SHP77 treated with DMSO at 0.1 percent for 48 hours (cell line): ENCODE measurements around the gene DBP.

Experiments
- DNase-seq: peaks from one replicate; lab custom pipeline; 2025; lab: John Stamatoyannopoulos, UW

DBP gene

DNA sequence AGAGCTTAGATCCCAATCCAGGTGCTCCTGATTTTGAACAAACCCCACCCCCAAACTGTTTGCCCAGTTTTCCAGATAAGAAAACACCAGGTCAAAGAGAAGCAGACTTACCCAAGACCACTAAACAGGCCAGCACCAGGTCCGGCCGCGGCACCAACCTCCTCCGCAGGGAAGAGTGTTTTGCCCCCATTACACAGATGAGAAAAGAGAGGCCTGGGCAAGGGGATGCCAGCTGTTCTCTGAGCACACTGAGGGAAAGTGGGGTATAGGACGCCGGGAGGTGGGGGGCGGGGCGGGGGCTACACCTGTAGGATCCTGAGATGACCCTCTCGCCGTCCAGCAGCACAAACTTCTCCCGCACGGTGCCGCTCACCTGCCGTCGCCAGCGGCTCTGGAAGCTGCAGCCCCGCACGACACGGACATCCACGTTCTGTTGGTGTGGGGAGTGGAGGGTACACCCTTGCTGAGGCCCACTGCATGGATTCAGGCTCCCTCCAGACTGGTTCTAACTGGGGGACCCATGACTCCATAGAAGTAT, 27.5 kb downstream of the DBP start:
- no peak for DNase-seq

DNA sequence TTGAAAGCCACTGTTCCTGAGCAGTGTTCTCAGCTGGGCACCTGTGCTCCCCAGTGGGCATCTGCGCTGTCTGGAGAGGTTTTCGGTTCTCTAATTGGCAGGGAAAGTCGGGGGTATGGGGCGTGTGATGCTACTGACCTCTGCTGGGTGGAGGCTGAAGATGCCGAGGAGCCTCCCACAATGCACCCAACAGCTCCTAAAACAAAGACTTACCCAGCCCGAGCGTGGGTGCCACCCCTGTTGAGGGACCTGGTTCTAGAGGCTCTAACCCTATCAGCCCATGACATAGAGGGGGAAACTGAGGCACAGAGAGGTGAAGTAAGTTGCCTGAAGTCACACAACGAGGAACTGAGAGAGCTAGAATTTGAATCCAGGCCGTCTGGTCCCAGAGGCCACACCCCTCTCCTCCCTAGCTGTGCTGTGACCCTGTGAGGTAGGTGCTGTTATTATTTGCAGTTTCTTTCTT, 28.3 kb downstream of the DBP start:
- peak; percentile 39 for DNase-seq

DNA sequence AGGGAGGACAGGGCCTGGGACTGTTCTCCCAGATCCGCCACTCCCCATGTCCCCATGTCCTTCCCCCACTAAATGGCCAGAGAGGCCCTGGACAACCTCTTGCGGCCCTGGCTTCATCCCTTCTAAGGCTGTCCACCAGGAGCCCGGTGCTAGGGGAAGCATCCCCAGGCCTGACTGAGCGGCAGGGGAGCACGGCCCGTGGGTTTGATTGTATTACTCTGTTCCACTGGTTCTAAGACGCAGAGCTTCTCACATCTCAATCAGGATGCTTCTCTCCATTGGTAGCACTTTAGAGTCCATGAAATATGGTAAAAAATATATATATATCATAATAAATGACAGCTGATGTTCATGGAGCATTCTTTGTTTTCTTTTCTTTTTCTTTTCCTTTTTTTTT, 29.8 kb downstream of the DBP start:
- no peak for DNase-seq

DNA sequence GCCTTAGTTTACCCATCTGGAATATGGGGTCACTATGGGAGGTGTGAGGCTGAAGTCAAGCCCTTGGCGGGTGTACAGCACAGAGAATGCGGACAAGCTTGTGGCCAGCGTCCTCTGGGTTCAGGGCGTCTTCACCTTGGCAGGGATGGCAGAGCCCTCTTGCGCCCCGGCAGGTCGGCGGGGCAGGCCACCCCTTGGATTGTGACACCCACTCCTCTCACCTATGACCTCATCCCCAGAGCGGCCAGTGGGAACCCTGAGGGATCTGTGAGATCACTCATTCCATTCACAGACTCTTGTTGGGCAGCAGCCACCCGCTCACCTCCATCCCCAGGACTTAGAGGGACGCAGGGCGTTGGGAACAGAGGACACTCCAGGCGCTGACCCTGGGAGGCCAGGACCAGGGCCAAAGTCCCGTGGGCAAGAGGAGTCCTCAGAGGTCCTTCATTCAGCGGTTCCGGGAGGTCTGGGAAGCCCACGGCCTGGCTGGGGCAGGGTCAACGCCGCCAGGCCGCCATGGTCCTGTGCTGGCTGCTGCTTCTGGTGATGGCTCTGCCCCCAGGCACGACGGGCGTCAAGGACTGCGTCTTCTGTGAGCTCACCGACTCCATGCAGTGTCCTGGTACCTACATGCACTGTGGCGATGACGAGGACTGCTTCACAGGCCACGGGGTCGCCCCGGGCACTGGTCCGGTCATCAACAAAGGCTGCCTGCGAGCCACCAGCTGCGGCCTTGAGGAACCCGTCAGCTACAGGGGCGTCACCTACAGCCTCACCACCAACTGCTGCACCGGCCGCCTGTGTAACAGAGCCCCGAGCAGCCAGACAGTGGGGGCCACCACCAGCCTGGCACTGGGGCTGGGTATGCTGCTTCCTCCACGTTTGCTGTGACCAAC, 30.5 kb downstream of the DBP start, which contains the start of gene SPACA4:
SPACA4 (plus strand) TSS at position 280 of the 896 bp plus-strand sequence; CDS start at position 517, 237 bp downstream.
- DNase-seq = no peak

DNA sequence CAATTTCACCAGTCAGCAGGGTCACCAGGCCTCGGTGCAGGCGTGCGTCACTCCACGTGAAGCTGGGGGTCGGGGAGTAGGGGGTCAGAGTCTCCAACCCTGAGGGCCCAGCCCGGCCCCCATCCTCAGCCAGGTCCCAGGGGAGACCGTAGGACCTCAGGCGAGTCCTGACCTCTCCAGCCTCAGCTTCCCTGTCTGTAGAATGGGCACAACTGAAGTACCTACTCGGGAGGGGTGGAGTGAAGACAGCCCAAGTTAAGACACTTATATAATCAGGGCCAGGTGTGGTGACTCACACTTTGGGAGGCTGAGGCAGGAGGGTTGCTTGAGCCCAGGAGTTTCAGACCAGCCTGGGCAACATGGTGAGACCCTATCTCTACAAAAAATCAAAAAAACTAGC, 33.3 kb downstream of the DBP start:
- DNase-seq = no peak

DNA sequence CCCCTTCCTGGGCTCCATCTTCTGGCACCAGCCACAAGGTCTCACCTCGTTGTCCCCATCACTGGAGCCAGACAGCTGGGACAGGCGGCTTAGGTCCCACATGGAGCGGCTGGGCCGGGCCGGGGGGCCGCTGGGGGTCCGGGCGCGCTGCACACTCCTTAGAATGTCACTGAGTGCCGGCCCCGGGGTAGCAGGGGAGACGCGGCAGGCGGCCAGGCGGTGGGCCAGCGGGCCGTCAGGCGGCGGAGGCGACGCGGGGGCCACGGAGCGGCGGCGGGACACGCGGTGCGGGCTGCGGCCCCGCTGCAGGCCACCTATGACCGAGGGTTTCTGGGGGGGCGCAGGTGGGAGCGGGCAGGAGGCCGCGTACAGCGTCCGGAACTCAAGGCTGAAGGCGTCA, 33.7 kb downstream of the DBP start:
- no peak for DNase-seq

DNA sequence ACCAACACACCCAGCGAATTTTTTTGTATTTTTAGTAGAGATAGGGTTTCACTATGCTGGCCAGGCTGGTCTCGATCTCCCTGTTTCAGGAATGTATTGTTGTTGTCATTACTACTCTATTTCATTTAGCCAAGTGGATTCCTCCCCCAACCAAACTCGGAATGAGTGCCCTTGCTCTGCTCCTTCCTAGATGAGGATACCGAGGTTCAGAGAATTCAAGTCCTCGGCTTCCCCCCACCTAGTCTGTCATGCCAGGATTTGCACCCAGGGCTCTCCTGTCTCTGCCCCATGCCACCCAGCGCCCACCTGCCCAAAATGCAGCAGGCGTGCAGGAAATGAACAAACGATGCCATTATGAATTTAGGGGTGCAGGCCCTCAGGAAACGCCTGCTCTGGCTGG, 34.2 kb downstream of the DBP start:
- no peak for DNase-seq

DNA sequence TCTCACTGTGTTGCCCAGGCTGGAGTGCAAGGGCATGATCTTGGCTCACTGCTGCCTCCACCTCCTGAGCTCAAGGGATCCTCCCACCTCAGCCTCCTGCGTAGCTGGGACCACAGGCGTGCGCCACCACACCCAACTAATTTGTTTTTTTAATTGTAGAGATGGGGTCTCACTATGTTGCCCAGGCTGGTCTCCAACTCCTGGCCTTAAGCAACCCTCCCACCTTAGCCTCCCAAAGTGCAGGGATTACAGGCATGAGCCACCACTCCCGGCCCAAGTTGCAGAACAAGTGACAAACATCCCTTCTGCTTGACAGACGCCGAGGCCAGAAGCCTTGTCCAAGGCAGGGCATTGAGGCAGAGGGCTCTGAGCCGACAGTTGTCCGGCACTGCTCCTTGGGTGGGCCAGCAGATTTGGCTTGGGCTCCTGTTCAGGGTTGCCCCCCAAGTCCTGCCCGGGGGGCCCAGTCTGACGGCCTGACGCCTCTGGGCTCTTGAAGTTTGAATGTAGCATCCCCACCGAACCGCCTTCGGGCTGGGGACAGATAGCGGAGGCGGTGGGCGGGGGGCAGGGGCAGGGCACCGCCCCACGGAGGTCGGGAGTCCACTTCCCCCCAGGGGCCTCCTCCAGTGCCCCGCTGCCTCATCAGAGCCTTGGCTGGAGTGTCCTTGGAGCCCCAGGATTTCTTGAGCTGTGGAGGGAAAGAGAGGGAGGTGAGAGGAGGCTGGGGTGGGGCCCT, 36.3 kb downstream of the DBP start:
- DNase-seq = no peak

DNA sequence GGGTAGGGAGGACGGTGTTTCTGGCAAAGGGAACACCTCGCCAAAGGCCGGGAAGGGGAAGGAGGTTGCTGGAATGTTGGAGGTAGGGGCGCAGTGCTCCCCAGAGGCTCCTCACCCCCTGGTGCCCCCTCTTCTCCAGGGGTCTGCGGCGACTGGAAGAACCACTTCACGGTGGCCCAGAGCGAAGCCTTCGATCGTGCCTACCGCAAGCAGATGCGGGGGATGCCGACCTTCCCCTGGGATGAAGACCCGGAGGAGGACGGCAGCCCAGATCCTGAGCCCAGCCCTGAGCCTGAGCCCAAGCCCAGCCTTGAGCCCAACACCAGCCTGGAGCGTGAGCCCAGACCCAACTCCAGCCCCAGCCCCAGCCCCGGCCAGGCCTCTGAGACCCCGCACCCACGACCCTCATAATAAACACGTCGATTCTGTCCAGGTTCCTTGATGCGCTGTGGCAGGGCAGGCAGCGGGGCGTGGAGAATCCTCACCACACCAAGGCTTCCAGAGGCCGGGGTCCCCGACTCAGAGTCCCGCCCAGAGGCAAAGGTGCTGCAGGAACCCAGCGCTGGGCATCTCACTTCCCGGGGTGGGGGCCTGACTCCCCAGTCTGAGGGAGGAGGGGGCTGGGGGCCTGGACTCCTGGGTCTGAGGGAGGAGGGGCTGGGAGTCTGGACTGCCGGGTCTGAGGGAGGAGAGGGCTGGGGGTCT, 38.0 kb downstream of the DBP start:
- DNase-seq = no peak

DNA sequence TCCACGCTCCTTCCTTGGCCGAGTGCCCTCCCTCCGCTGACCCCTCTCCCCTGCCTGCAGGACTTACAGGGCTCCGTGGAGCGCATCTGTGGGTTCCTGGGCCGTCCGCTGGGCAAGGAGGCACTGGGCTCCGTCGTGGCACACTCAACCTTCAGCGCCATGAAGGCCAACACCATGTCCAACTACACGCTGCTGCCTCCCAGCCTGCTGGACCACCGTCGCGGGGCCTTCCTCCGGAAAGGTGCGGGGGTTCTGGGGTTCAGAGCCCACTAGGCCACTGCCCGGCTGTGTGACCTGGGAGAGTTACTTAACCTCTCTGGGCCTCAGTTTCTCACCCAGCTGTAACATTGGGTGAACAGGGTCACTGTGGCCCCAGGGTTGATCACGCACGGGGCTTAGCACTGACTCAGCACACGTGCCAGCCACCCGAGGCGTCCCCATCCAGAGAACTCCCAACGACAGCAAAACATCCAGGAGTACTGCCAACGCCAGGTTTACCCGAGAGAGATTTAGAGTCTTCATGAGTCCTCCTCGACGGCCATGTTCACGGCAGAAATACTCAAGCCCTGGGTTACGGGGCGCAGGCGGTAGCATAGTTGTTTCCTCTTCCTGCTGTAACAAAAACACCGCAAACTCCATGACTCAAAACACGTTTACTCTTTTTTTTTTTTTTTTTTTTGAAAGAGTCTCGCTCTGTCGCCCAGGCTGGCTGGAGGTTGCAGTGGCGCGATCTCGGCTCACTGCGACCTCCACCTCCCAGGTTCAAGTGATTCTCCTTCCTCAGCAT, 40.3 kb downstream of the DBP start:
- DNase-seq = no peak

DNA sequence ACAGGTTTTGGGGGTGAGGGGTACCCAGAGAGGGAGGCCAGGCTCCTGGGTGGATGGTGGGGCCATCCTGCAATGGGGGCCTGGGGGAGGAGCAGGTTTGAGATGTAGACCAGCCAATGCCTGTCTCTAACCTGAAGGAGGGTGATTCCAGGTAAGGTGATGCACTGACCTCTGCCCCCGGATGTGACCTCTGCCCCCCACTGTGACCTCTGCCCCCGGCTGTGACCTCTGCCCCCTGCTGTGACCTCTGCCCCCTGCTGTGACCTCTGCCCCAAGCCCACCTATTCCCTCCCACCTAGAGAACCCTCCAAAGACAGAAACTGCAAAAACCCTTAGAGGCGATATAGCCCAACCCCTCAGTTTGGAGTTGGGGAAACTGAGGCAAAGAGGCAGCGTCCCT, 40.9 kb downstream of the DBP start:
- no peak for DNase-seq

DNA sequence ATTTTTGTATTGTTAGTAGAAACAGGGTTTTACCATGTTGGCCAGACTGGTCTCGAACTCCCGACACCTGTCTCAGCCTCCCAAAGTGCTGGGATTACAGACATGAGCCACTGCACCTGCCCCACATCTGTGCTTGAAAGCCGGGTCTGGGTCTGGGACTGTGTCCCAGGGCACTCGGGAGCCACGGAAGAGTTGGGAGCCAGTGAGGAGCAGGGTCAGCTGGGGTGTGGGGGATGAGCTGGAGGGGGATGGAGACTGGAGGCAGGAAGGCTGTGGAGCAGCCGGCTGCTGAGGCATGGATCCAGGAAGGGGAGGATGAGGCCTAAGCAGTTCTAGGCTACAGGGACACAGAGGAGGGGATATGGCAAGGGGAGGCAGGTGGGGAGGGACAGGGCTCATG, 41.3 kb downstream of the DBP start:
- DNase-seq = no peak

DNA sequence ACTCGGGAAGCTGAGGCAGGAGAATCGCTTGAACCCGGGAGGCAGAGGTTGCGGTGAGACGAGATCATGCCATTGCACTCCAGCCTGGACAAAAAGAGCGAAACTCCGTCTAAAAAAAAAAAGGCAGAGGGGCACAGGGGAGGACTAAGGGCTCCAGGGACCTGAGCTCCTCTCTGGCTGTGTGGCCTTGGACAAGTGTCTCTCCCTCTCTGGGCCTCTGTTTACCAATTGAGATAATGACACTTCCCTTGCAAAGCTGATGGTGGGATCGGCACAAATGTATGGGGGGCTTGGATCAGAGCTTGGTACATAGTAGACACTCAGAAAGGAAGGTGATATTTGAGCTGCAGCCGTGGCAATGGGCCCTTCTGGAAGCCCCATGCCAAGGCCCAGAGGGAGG, 42.0 kb downstream of the DBP start:
- DNase-seq = no peak

DNA sequence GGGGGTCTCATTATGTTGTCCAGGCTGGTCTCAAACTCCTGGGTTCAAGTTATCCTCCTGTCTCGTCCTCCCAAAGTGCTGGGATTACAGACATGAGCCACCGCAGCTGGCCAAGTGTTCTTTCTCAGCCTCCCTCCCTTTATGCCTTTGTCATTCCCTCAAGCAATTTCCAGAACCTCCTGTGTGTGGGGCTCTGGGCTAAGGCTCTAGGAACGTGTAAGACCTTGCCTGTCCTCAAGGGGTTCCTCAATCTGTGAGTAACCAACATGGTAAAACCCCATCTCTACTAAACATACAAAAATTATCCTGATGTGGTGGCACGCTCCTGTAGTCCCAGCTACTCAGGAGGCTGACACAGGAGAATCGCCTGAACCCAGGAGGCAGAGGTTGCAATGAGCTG, 46.2 kb downstream of the DBP start:
- no peak for DNase-seq

DNA sequence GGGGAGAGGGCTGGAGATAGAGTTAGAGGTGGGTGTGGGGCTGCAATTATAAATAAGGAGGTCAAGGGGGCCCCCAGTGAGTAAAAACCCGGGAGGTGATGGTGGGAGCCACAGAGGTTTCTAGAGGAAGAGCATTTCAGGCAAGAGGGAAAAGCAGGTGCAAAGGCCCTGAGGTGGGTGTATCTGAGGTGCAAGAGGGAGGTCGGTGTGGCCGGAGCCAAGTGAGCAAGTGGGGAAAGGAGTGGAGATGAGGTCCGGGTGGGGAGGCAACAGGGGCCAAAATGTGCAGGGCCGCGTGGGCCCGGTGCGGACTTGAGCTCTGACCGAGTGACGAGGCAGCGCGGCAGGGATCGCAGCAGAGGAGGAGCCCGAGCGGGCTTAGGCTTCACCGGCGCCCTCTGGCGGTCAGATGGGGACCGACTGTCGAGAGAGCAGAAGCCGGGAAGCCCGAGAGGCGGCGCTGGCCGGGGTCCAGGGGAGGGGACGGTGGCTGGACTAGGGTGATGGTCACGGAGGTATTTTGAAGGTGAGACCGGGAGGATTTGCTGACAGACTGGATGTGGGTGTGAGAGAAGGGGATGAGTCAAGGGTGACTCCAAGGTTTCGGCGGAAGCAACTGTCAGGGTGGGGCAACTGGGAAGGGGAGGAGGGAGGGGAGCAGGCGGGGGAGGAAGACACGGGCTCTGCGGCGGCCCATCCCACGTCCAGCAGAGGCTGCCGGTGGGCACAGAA, 48.3 kb downstream of the DBP start:
- DNase-seq = peak; percentile 28

DNA sequence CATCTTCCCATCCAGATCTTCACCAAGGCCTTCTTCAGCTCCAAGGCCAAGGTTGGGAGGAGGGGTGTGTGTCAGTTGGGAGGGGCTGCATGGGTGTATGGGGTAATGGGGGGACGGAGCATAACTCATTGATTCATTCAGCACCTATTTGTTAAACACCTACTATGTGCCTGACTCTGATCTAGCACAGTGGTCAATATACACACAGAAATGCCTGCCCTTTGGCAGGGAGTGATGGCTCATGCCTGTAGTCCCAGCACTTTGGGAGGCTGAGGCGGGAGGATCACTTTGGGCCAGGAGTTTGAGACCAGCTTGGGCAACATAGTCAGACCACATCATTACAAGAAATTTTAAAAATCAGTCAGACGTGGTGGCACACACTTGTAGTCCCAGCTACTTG, 49.8 kb downstream of the DBP start:
- no peak for DNase-seq

DNA sequence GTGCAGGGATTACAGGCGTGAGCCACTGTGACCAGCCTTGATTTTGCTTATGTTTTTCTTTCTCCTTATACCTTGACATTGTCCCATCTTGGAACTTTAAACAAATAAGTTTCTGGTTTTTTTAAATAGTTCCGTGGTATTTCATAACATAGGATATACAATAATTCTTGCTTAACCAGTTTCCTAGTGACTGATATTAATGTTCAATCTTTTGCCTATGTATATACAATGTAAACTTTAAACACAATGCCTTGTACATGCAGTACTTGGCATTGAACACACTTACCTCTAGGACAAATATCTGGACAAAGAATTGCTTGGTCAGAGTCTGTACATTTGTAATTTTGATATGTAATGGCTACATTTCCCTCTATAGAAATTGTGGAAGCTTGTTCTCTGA, 55.0 kb downstream of the DBP start:
- no peak for DNase-seq
